HEK293 (cell line): Measurements from ENCODE around the gene ACADVL.
A peak's percentile ranks its signal among the peaks of the same experiment; 100 is the strongest.

Source experiments
- CTCF ChIA-PET: fragments of 350-600 bp; formaldehyde crosslinking; extraction: SDS; loops from one replicate; lab custom pipeline; 2021; ENCODE audit warnings: antibody characterized with exemption; lab: Yijun Ruan, JAX
- POLR2A ChIA-PET: fragments of 300-600 bp; formaldehyde crosslinking; extraction: SDS; loops from one replicate; lab custom pipeline; 2020; ENCODE audit warnings: antibody characterized with exemption, inconsistent platforms; lab: Yijun Ruan, JAX
- H3K27ac ChIP-seq: fragments of 200-500 bp; sonication (Bioruptor generic); 2 replicates; pipeline ENCODE4 v1.5.1; 2014; ENCODE audit warnings: low read depth, low read length, control low read depth, inconsistent platforms; ENCODE audit errors: extremely low read depth
- H3K36me3 ChIP-seq, 2 experiments: fragments of 200-500 bp in 1 of 2; sonication (Bioruptor generic) in 1 of 2; 1 replicate in 1 of 2; 2 replicates in 1 of 2; pipeline ENCODE4 v1.5.1; 2014 to 2017; ENCODE audit warnings: inconsistent platforms in 2 of 2, low read length in 2 of 2; ENCODE audit not compliant: control insufficient read depth in 2 of 2, insufficient read depth in 1 of 2
- H3K4me1 ChIP-seq: fragments of 200-500 bp; sonication (Bioruptor generic); 2 replicates; pipeline ENCODE4 v1.5.1; 2014; ENCODE audit warnings: mild to moderate bottlenecking, low read length, inconsistent platforms; ENCODE audit not compliant: control insufficient read depth, insufficient read depth
- H3K4me3 ChIP-seq: 2 replicates; pipeline ENCODE4 v1.5.1; 2011; ENCODE audit warnings: low read depth, mild to moderate bottlenecking, control low read depth, low read length, moderate library complexity
- H3K9me3 ChIP-seq: fragments of 200-500 bp; sonication (Bioruptor generic); 2 replicates; pipeline ENCODE4 v1.5.1; 2014; ENCODE audit warnings: low read depth, low read length, inconsistent platforms; ENCODE audit not compliant: control insufficient read depth, insufficient read depth
- BCL11B ChIP-seq: fragments of 450-650 bp; formaldehyde crosslinking; IDR thresholded peaks from 2 replicates; pipeline ENCODE4 v1.5.1; 2016; ENCODE audit warnings: low read depth, missing biosample characterization, missing genetic modification characterization
- GLIS1 ChIP-seq: fragments of 450-650 bp; formaldehyde crosslinking; IDR thresholded peaks from 2 replicates; pipeline ENCODE4 v1.5.1; 2016; ENCODE audit warnings: missing biosample characterization, missing genetic modification characterization
- GLIS2 ChIP-seq: fragments of 450-650 bp; formaldehyde crosslinking; IDR thresholded peaks from 2 replicates; pipeline ENCODE4 v1.5.1; 2016; ENCODE audit warnings: missing biosample characterization, missing genetic modification characterization
- HOXD13 ChIP-seq: sonication (generic); formaldehyde crosslinking; IDR thresholded peaks from 2 replicates; pipeline ENCODE4 v1.8.0; 2022; ENCODE audit warnings: missing genetic modification reagents, borderline replicate concordance
- KLF16 ChIP-seq: fragments of 450-650 bp; formaldehyde crosslinking; IDR thresholded peaks from 2 replicates; pipeline ENCODE4 v1.5.1; 2017; ENCODE audit warnings: missing biosample characterization, missing genetic modification characterization
- SP2 ChIP-seq: fragments of 450-650 bp; formaldehyde crosslinking; IDR thresholded peaks from 2 replicates; pipeline ENCODE4 v1.5.1; 2016; ENCODE audit warnings: missing biosample characterization, missing genetic modification characterization
- SP7 ChIP-seq: fragments of 450-650 bp; formaldehyde crosslinking; IDR thresholded peaks from 2 replicates; pipeline ENCODE4 v1.5.1; 2016; ENCODE audit warnings: missing biosample characterization, missing genetic modification characterization
- ZBTB20 ChIP-seq: fragments of 450-650 bp; formaldehyde crosslinking; IDR thresholded peaks from 2 replicates; pipeline ENCODE4 v1.5.1; 2016; ENCODE audit warnings: missing biosample characterization, missing genetic modification characterization
- ZBTB48 ChIP-seq: fragments of 450-650 bp; formaldehyde crosslinking; IDR thresholded peaks from 2 replicates; pipeline ENCODE4 v1.5.1; 2016; ENCODE audit warnings: missing biosample characterization, missing genetic modification characterization
- ZBTB7A ChIP-seq: fragments of 450-650 bp; formaldehyde crosslinking; IDR thresholded peaks from 2 replicates; pipeline ENCODE4 v1.5.1; 2016; ENCODE audit warnings: low read depth, missing biosample characterization, missing genetic modification characterization
- ZBTB8A ChIP-seq: fragments of 450-650 bp; formaldehyde crosslinking; IDR thresholded peaks from 2 replicates; pipeline ENCODE4 v1.5.1; 2016; ENCODE audit warnings: missing biosample characterization, missing genetic modification characterization
- ZFP69B ChIP-seq: fragments of 450-650 bp; formaldehyde crosslinking; IDR thresholded peaks from 2 replicates; pipeline ENCODE4 v1.5.1; 2016; ENCODE audit warnings: missing biosample characterization, missing genetic modification characterization
- ZNF223 ChIP-seq: fragments of 450-650 bp; formaldehyde crosslinking; IDR thresholded peaks from 2 replicates; pipeline ENCODE4 v1.5.1; 2016; ENCODE audit warnings: missing biosample characterization, missing genetic modification characterization
- ZNF266 ChIP-seq: fragments of 450-650 bp; formaldehyde crosslinking; IDR thresholded peaks from 2 replicates; pipeline ENCODE4 v1.5.1; 2016; ENCODE audit warnings: missing biosample characterization, missing genetic modification characterization, low read depth
- ZNF398 ChIP-seq: fragments of 450-650 bp; formaldehyde crosslinking; IDR thresholded peaks from 2 replicates; pipeline ENCODE4 v1.5.1; 2017; ENCODE audit warnings: missing biosample characterization, missing genetic modification characterization
- ZNF426 ChIP-seq: fragments of 450-650 bp; formaldehyde crosslinking; IDR thresholded peaks from 2 replicates; pipeline ENCODE4 v1.5.1; 2017; ENCODE audit warnings: missing biosample characterization, missing genetic modification characterization, mild to moderate bottlenecking, inconsistent platforms, moderate library complexity
- ZNF48 ChIP-seq: fragments of 450-650 bp; formaldehyde crosslinking; IDR thresholded peaks from 2 replicates; pipeline ENCODE4 v1.5.1; 2016; ENCODE audit warnings: missing biosample characterization, missing genetic modification characterization
- ZNF623 ChIP-seq: fragments of 450-650 bp; formaldehyde crosslinking; IDR thresholded peaks from 2 replicates; pipeline ENCODE4 v1.5.1; 2016; ENCODE audit warnings: missing biosample characterization, missing genetic modification characterization
- ZNF76 ChIP-seq: fragments of 450-650 bp; formaldehyde crosslinking; IDR thresholded peaks from 2 replicates; pipeline ENCODE4; 2016; ENCODE audit warnings: low read depth, missing biosample characterization, missing genetic modification characterization, borderline replicate concordance
- ZNF777 ChIP-seq: fragments of 450-650 bp; formaldehyde crosslinking; IDR thresholded peaks from 2 replicates; pipeline ENCODE4 v1.5.1; 2017; ENCODE audit warnings: missing biosample characterization, missing genetic modification characterization, borderline replicate concordance
- TF ChIP-seq, protein P1 (sequence below): fragments of 450-650 bp; formaldehyde crosslinking; IDR thresholded peaks from 2 replicates; pipeline ENCODE4 v1.5.1; 2016; ENCODE audit warnings: missing biosample characterization, missing genetic modification characterization
- TF ChIP-seq, protein P2 (sequence below): fragments of 450-650 bp; formaldehyde crosslinking; IDR thresholded peaks from 2 replicates; pipeline ENCODE4 v1.5.1; 2016; ENCODE audit warnings: missing biosample characterization, missing genetic modification characterization, low read depth
- TF ChIP-seq, protein P3 (sequence below): fragments of 450-650 bp; formaldehyde crosslinking; IDR thresholded peaks from 2 replicates; pipeline ENCODE4 v1.5.1; 2016; ENCODE audit warnings: missing biosample characterization, missing genetic modification characterization

Gene ACADVL

DNA sequence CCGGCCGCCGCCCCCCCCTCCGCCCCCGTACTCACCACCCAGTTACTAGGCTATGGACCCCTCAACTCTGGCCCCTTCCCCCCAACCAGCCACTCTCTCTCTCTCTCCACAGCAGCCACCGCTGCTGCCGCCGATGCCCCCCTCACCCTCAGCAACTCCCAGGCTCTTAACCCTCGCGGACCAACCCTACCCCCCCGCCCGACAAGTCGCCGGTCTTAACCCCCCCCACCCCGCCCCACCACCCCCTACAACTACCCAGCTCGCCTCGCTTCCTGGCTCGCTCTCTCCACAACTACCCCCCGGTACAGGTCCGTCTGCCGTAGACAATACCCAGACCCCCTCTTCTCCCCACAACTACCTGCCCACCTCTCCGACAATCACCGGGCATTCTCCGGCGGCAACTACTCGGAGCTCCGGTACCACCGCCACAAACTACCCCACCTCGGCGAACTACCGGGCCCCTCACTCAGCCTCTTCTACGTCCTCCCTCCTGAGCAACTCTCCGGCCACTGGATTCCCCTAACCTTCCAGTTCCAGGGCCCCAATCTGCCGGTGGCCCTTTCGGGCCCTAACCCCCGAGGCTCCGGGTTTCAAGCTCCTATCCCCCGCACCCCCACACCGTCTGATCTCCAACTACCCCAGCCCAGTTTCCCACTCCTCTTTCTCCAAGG is 18.8 kb downstream of the ACADVL start:
- TF ChIP-seq ZNF623 (peak; percentile 16; the same call in 1 of the 2 replicates), BCL11B (tag by site-specific recombination) (peak; percentile 40; the same call in 1 of the 2 replicates), ZNF777 (0 out of 2 replicates have a peak, but pooled peaks have one; percentile 17), ZBTB20 (peak; percentile 93), GLIS1 (tag by site-specific recombination) (peak; percentile 30; the same call in 1 of the 2 replicates), ZNF266 (tag by site-specific recombination) (0 out of 2 replicates have a peak, but pooled peaks have one; percentile 25), ZNF398 (no peak), ZNF76 (tag by site-specific recombination) (peak; percentile 87), ZBTB7A (tag by site-specific recombination) (peak; percentile 57; the same call in 1 of the 2 replicates), ZBTB48 (tag by site-specific recombination) (peak; percentile 31; the same call in 1 of the 2 replicates), ZNF426 (no peak), ZFP69B (tag by site-specific recombination) (0 out of 2 replicates have a peak, but pooled peaks have one; percentile 21), ZBTB8A (tag by site-specific recombination) (peak; percentile 43; the same call in 1 of the 2 replicates)
- TF ChIP-seq, protein P1, sequence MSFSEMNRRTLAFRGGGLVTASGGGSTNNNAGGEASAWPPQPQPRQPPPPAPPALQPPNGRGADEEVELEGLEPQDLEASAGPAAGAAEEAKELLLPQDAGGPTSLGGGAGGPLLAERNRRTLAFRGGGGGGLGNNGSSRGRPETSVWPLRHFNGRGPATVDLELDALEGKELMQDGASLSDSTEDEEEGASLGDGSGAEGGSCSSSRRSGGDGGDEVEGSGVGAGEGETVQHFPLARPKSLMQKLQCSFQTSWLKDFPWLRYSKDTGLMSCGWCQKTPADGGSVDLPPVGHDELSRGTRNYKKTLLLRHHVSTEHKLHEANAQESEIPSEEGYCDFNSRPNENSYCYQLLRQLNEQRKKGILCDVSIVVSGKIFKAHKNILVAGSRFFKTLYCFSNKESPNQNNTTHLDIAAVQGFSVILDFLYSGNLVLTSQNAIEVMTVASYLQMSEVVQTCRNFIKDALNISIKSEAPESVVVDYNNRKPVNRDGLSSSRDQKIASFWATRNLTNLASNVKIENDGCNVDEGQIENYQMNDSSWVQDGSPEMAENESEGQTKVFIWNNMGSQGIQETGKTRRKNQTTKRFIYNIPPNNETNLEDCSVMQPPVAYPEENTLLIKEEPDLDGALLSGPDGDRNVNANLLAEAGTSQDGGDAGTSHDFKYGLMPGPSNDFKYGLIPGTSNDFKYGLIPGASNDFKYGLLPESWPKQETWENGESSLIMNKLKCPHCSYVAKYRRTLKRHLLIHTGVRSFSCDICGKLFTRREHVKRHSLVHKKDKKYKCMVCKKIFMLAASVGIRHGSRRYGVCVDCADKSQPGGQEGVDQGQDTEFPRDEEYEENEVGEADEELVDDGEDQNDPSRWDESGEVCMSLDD = 0 out of 2 replicates have a peak, but pooled peaks have one; percentile 8
- TF ChIP-seq, protein P2, sequence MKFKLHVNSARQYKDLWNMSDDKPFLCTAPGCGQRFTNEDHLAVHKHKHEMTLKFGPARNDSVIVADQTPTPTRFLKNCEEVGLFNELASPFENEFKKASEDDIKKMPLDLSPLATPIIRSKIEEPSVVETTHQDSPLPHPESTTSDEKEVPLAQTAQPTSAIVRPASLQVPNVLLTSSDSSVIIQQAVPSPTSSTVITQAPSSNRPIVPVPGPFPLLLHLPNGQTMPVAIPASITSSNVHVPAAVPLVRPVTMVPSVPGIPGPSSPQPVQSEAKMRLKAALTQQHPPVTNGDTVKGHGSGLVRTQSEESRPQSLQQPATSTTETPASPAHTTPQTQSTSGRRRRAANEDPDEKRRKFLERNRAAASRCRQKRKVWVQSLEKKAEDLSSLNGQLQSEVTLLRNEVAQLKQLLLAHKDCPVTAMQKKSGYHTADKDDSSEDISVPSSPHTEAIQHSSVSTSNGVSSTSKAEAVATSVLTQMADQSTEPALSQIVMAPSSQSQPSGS (tag by site-specific recombination) = no peak

GRCh38 chr17:7239091-7240027 is 19.6 kb downstream of the ACADVL start, which contains the start of gene PHF23:
TSS of gene PHF23 (minus strand) at chr17:7239457. CDS start at chr17:7239279, 178 bp downstream.
- peaks cover 13% of the 10 kb centered on the region for H3K4me1 ChIP-seq
- no peaks in the 10 kb centered on the region for H3K9me3 ChIP-seq
- CTCF ChIA-PET = interaction anchor here (0.6 to 5.2 kb wide), 5 partner anchors 19 to 1826 kb away, joined by 3 to 33 read pairs (median 3); partner anchors contain the start of genes ACADVL and DLG4
- peaks cover 18 to 55% of the 10 kb centered on the region in 2 experiments for H3K36me3 ChIP-seq
- POLR2A ChIA-PET = interaction anchor here (0.6 to 14.2 kb wide), 18 partner anchors 9 to 1171 kb away, joined by 3 to 284 read pairs (median 4); partner anchors contain the start of genes ACADVL, CTDNEP1, DLG4 and ELP5
- H3K27ac ChIP-seq = peak within 1 kb of the TSS; percentile 89
- peak within 1 kb of the TSS; percentile 90 for H3K4me3 ChIP-seq
- peak; percentile 87 for TF ChIP-seq GLIS2 (tag by site-specific recombination)
- peak; percentile 78 for TF ChIP-seq SP7 (tag by site-specific recombination)
- no peak for TF ChIP-seq HOXD13
- TF ChIP-seq ZNF223 (tag by site-specific recombination) = peak; percentile 66; the same call in 1 of the 2 replicates
- peak; percentile 35 for TF ChIP-seq ZBTB8A (tag by site-specific recombination)
- TF ChIP-seq ZNF76 (tag by site-specific recombination) = peak; percentile 99
- TF ChIP-seq KLF16 (tag by site-specific recombination) = 0 out of 2 replicates have a peak, but pooled peaks have one; percentile 22
- TF ChIP-seq SP2 (tag by site-specific recombination) = peak; percentile 92
- TF ChIP-seq, protein P3, sequence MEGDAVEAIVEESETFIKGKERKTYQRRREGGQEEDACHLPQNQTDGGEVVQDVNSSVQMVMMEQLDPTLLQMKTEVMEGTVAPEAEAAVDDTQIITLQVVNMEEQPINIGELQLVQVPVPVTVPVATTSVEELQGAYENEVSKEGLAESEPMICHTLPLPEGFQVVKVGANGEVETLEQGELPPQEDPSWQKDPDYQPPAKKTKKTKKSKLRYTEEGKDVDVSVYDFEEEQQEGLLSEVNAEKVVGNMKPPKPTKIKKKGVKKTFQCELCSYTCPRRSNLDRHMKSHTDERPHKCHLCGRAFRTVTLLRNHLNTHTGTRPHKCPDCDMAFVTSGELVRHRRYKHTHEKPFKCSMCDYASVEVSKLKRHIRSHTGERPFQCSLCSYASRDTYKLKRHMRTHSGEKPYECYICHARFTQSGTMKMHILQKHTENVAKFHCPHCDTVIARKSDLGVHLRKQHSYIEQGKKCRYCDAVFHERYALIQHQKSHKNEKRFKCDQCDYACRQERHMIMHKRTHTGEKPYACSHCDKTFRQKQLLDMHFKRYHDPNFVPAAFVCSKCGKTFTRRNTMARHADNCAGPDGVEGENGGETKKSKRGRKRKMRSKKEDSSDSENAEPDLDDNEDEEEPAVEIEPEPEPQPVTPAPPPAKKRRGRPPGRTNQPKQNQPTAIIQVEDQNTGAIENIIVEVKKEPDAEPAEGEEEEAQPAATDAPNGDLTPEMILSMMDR (tag by site-specific recombination) = peak; percentile 30; the same call in 1 of the 2 replicates
- no peak for TF ChIP-seq ZNF48

More for the DNA sequence above, 18.8 kb downstream of the ACADVL start:
- ChIA-PET CTCF (interaction anchor here (0.6 to 5.2 kb wide), 4 partner anchors 19 to 1827 kb away, joined by 3 to 33 read pairs (median 8); partner anchors contain the start of genes ACADVL, DLG4 and SLC2A4), POLR2A (interaction anchor here (0.5 to 14.2 kb wide), 16 partner anchors 9 to 1170 kb away, joined by 3 to 284 read pairs (median 5); partner anchors contain the start of genes ACADVL, CTDNEP1, DLG4 and ELP5)
- Histone ChIP-seq H3K27ac (peak overlapping the region; percentile 89), H3K9me3 (no peaks in the 10 kb centered on the region), H3K36me3 (peaks cover 18 to 49% of the 10 kb centered on the region in 2 experiments), H3K4me3 (peak overlapping the region; percentile 90), H3K4me1 (peaks cover 13% of the 10 kb centered on the region)
